KMS-11 (cell line): ENCODE measurements around the gene FHOD3.

Experiments used
- H2AFZ ChIP-seq: fragments of 200-600 bp; sonication (generic); 2 replicates; pipeline ENCODE4 v1.6.1; 2016; ENCODE audit warnings: antibody characterized with exemption, mixed run types, low read depth
- H3K27ac ChIP-seq: fragments of 200-600 bp; sonication (generic); 2 replicates; pipeline ENCODE4 v1.6.1; 2016; ENCODE audit warnings: mild to moderate bottlenecking, mixed run types
- H3K27me3 ChIP-seq: fragments of 200-600 bp; sonication (generic); 2 replicates; pipeline ENCODE4 v1.6.1; 2017; ENCODE audit warnings: mild to moderate bottlenecking, low read depth, mixed run types, moderate library complexity; ENCODE audit not compliant: insufficient read depth
- H3K36me3 ChIP-seq: fragments of 200-600 bp; sonication (generic); 2 replicates; pipeline ENCODE4 v1.6.1; 2017; ENCODE audit warnings: mild to moderate bottlenecking, mixed run types; ENCODE audit not compliant: insufficient read depth
- H3K4me1 ChIP-seq: fragments of 200-600 bp; sonication (generic); 2 replicates; pipeline ENCODE4 v1.6.1; 2016; ENCODE audit warnings: mild to moderate bottlenecking, low read depth, mixed run types; ENCODE audit not compliant: poor library complexity, severe bottlenecking
- H3K4me2 ChIP-seq: fragments of 200-600 bp; sonication (generic); 2 replicates; pipeline ENCODE4 v1.7.0; 2016; ENCODE audit warnings: mild to moderate bottlenecking, mixed run types
- H3K4me3 ChIP-seq: fragments of 200-600 bp; sonication (generic); IDR thresholded peaks from 2 replicates; pipeline ENCODE4 v1.6.1; 2017; ENCODE audit warnings: low read depth, low read length, mixed read lengths; ENCODE audit not compliant: insufficient read depth
- H3K79me2 ChIP-seq: fragments of 200-600 bp; sonication (generic); 2 replicates; pipeline ENCODE4 v1.6.1; 2016; ENCODE audit warnings: low read depth, mixed run types; ENCODE audit not compliant: insufficient read depth
- H3K9ac ChIP-seq: fragments of 200-600 bp; sonication (generic); 2 replicates; pipeline ENCODE4 v1.6.1; 2016; ENCODE audit warnings: mild to moderate bottlenecking, mixed run types
- H4K20me1 ChIP-seq: fragments of 200-600 bp; sonication (generic); 2 replicates; pipeline ENCODE4 v1.6.1; 2016; ENCODE audit warnings: mild to moderate bottlenecking, mixed run types; ENCODE audit not compliant: insufficient read depth
- CTCF ChIP-seq: fragments of 200-600 bp; sonication (generic); conservative IDR thresholded peaks from 2 replicates; pipeline ENCODE4 v1.6.1; 2017; ENCODE audit warnings: low read depth, mild to moderate bottlenecking, antibody characterized with exemption, low read length, moderate library complexity, mixed read lengths

FHOD3 gene

GRCh38 chr18:36527051-36527450 lies 229.5 kb downstream of the FHOD3 start:
- Histone ChIP-seq H3K36me3 (no peaks in the 10 kb centered on the region), H3K4me1 (no peaks in the 10 kb centered on the region), H3K27me3 (no peaks in the 10 kb centered on the region), H3K4me2 (no peak overlapping the region), H3K4me3 (no peak overlapping the region), H3K9ac (no peak overlapping the region), H4K20me1 (no peaks in the 10 kb centered on the region), H3K27ac (no peak overlapping the region), H3K79me2 (no peaks in the 10 kb centered on the region), H2AFZ (no peak overlapping the region)
- TF ChIP-seq CTCF, result no peak

DNA sequence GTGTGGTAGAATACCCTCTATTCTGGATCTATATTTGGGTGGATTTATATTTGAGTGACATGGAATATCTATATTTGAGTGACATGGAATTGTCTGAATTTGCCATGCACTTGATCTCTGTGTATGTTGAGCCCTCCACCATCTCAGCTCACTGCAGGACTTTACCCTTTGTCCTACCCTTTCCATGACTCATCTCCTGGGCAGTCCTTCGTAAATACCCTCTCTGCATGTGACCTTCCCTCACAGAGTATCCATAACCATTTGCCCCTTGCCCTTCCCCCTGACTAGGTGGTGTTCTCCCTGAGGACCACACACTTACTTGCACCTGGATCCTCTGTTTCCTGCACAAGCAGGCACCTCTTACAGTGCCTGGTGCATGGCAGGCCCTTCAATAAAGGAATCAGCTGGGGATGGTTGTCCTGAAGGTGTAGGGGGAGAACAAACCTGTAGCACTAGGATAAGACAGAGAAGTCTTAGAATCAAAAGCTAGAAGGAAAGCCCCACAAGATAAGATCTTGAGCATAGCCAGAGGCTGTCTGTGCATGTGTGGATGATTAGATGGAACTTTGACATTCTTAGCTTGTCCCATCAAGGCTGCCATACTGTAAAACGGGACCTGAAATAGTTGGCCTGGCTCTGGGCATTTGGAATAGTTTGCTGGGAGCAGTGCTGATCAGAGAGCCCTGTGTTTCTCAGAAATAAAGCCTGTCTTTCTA lies 230.4 kb downstream of the FHOD3 start:
- Histone ChIP-seq H3K4me1 (no peaks in the 10 kb centered on the region), H3K4me2 (no peak overlapping the region), H3K9ac (no peak overlapping the region), H3K36me3 (no peaks in the 10 kb centered on the region), H2AFZ (no peak overlapping the region), H3K79me2 (no peaks in the 10 kb centered on the region), H3K27me3 (no peaks in the 10 kb centered on the region), H3K4me3 (no peak overlapping the region), H3K27ac (no peak overlapping the region), H4K20me1 (no peaks in the 10 kb centered on the region)
- no peak for TF ChIP-seq CTCF

DNA sequence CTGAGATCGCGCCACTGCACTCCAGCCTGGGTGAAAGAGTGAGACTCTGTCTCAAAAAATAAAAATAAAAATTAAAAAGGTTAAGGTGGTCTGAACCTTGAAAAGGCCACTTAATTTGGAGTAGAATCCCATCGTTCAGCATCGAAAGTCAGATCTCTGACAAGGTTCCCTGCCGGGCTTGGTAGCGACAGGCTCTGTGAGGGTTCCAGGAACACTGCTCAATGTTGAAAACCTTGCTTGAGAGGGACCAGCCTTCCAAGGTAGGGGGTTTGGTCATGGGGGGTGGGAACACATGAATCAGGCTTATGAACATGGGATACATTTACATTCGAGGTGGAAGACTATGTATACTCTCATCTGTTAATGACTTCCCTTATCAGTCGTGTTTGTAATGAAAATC lies 232.2 kb downstream of the FHOD3 start:
- Histone ChIP-seq H3K4me3 (no peak overlapping the region), H3K36me3 (no peaks in the 10 kb centered on the region), H4K20me1 (no peaks in the 10 kb centered on the region), H3K27ac (no peak overlapping the region), H3K4me2 (no peak overlapping the region), H2AFZ (no peak overlapping the region), H3K79me2 (no peaks in the 10 kb centered on the region), H3K27me3 (no peaks in the 10 kb centered on the region), H3K9ac (no peak overlapping the region), H3K4me1 (peaks cover 4% of the 10 kb centered on the region)
- no peak for TF ChIP-seq CTCF

- Histone ChIP-seq H3K4me3 (no peak overlapping the region), H4K20me1 (no peaks in the 10 kb centered on the region), H3K9ac (no peak overlapping the region), H3K36me3 (no peaks in the 10 kb centered on the region), H3K79me2 (no peaks in the 10 kb centered on the region), H3K4me1 (peaks cover 4% of the 10 kb centered on the region), H3K27me3 (no peaks in the 10 kb centered on the region), H2AFZ (no peak overlapping the region), H3K27ac (no peak overlapping the region), H3K4me2 (no peak overlapping the region)
- no peak for TF ChIP-seq CTCF
Measured at GRCh38 chr18:36530676-36531405, 233.3 kb downstream of the FHOD3 start.
